ENCODE measurements around the gene TMEM205.

TMEM205 gene

GRCh38 chr19:11378319-11379189, 32.5 kb upstream of the TMEM205 start:
- no peak overlapping the region for H3K4me3 ChIP-seq (ENCODE audit: low read depth, low read length)
- no peaks in the 10 kb centered on the region for H3K27me3 ChIP-seq (ENCODE audit: control insufficient read depth, insufficient read depth, low read length)
- H3K4me1 ChIP-seq (ENCODE audit: control insufficient read depth, insufficient read depth, low read length) = peaks cover 2% of the 10 kb centered on the region
- H3K9ac ChIP-seq (ENCODE audit: low read depth, low read length) = no peak overlapping the region
- H3K36me3 ChIP-seq (ENCODE audit: control insufficient read depth, insufficient read depth, low read length) = peaks cover 4% of the 10 kb centered on the region
- H3K9me3 ChIP-seq (ENCODE audit: control insufficient read depth, insufficient read depth, low read length) = no peaks in the 10 kb centered on the region

GRCh38 chr19:11377756-11378155, 31.7 kb upstream of the TMEM205 start:
- H3K9me3 ChIP-seq (ENCODE audit: control insufficient read depth, insufficient read depth, low read length) = no peaks in the 10 kb centered on the region
- no peak overlapping the region for H3K4me3 ChIP-seq (ENCODE audit: low read depth, low read length)
- H3K36me3 ChIP-seq (ENCODE audit: control insufficient read depth, insufficient read depth, low read length) = peaks cover 4% of the 10 kb centered on the region
- no peak overlapping the region for H3K9ac ChIP-seq (ENCODE audit: low read depth, low read length)
- peaks cover 2% of the 10 kb centered on the region for H3K4me1 ChIP-seq (ENCODE audit: control insufficient read depth, insufficient read depth, low read length)
- no peaks in the 10 kb centered on the region for H3K27me3 ChIP-seq (ENCODE audit: control insufficient read depth, insufficient read depth, low read length)

DNA sequence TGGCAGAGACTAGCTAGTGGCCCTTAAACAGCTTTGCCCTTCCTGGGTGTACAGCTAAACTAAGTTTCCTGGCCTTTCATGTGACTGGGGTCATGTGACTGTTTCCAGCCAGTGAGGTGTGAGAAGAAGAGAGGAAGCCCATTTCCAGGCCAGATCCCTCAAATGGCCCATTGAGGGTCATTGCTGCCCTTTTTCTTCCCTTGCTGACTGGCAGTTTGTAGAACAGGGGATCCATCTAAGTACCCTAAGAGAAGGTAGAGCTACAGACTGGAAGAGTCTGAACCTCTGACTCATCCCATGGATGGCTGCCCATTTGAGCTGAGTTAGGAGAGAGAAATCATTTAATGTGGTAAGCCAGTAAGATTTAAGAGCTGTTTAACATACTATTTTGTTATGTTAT, 31.2 kb upstream of the TMEM205 start:
- no peaks in the 10 kb centered on the region for H3K27me3 ChIP-seq (ENCODE audit: control insufficient read depth, insufficient read depth, low read length)
- peaks cover 4% of the 10 kb centered on the region for H3K36me3 ChIP-seq (ENCODE audit: control insufficient read depth, insufficient read depth, low read length)
- no peak overlapping the region for H3K4me3 ChIP-seq (ENCODE audit: low read depth, low read length)
- H3K4me1 ChIP-seq (ENCODE audit: control insufficient read depth, insufficient read depth, low read length) = peaks cover 2% of the 10 kb centered on the region
- H3K9ac ChIP-seq (ENCODE audit: low read depth, low read length) = no peak overlapping the region
- no peaks in the 10 kb centered on the region for H3K9me3 ChIP-seq (ENCODE audit: control insufficient read depth, insufficient read depth, low read length)

DNA sequence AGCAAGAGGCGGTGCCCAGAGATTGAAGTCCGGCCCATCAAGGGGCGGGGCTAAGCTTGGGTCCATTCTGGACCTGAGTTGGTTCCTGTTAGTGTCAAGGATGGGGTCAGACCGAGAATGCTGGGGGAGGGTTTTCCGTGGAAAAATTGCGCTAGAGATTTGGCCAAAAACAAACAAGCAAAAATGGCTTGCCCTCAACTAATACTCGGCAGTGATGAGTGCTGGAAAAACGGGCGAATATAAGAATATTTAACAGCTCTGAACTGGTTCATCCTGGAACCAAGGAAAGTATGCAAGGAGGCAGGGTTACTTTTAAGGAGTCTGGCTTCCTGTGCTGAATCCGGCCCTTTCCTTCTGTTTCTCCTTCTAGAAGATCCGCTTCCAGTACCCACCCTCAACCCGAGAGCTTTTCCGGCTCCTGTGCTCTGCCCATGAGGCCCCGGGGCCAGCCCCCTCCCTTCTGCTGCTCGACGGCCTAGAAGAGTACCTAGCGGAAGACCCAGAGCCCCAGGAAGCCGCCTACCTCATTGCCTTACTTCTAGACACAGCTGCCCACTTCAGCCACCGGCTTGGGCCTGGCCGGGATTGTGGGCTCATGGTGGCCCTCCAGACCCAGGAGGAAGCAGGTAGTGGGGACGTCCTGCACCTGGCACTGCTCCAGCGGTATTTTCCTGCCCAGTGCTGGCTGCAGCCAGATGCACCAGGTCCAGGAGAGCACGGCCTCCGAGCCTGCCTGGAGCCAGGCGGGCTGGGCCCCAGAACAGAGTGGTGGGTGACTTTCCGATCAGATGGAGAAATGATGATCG, 29.3 kb upstream of the TMEM205 start:
- Histone ChIP-seq H3K4me1 (ENCODE audit: control insufficient read depth, insufficient read depth, low read length) (peaks cover 2% of the 10 kb centered on the region), H3K36me3 (ENCODE audit: control insufficient read depth, insufficient read depth, low read length) (peaks cover 6% of the 10 kb centered on the region), H3K4me3 (ENCODE audit: low read depth, low read length) (peak overlapping the region; percentile 84), H3K9me3 (ENCODE audit: control insufficient read depth, insufficient read depth, low read length) (no peaks in the 10 kb centered on the region), H3K9ac (ENCODE audit: low read depth, low read length) (peak overlapping the region; percentile 79), H3K27me3 (ENCODE audit: control insufficient read depth, insufficient read depth, low read length) (no peaks in the 10 kb centered on the region)

- peak within 1 kb of the TSS; percentile 84 for H3K4me3 ChIP-seq (ENCODE audit: low read depth, low read length)
- H3K9me3 ChIP-seq (ENCODE audit: control insufficient read depth, insufficient read depth, low read length) = no peaks in the 10 kb centered on the region
- no peaks in the 10 kb centered on the region for H3K27me3 ChIP-seq (ENCODE audit: control insufficient read depth, insufficient read depth, low read length)
- H3K9ac ChIP-seq (ENCODE audit: low read depth, low read length) = peak within 1 kb of the TSS; percentile 88
- peaks cover 2% of the 10 kb centered on the region for H3K4me1 ChIP-seq (ENCODE audit: control insufficient read depth, insufficient read depth, low read length)
- H3K36me3 ChIP-seq (ENCODE audit: control insufficient read depth, insufficient read depth, low read length) = peaks cover 6% of the 10 kb centered on the region
These were observed 28.5 kb upstream of the TMEM205 start, which contains the start of gene SWSAP1 for GRCh38 chr19:11374433-11375142. TSS of gene SWSAP1 (plus strand) at chr19:11374666. CDS start at chr19:11374681, 15 bp downstream.

DNA sequence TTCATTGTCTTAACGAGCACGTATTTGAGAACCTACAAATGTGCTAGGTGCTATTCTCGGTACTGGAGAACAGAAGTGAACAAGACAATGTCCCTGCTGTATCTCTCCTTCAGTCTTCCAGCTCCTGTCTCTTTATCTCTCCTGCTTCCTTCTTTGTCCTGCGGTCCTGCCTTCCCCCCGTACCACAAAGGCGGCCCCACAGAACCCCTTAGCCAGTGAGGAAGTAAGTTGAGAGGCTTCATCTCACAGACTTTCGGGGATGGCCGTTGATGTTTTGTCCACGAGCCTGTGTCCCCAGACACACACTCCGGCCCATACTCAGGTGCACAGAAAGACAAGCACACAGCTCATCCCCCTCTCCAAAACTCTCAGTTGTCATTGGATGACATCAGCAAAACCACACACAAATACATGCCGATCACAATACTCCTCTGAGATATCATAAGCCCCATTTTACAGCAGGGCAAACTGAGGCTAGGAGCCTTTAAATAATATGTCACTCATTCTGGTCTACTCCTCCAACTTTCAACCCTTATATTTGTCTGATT, 27.9 kb upstream of the TMEM205 start:
- Histone ChIP-seq H3K4me1 (ENCODE audit: control insufficient read depth, insufficient read depth, low read length) (peaks cover 2% of the 10 kb centered on the region), H3K9ac (ENCODE audit: low read depth, low read length) (no peak overlapping the region), H3K9me3 (ENCODE audit: control insufficient read depth, insufficient read depth, low read length) (no peaks in the 10 kb centered on the region), H3K27me3 (ENCODE audit: control insufficient read depth, insufficient read depth, low read length) (no peaks in the 10 kb centered on the region), H3K4me3 (ENCODE audit: low read depth, low read length) (peak overlapping the region; percentile 77), H3K36me3 (ENCODE audit: control insufficient read depth, insufficient read depth, low read length) (peaks cover 6% of the 10 kb centered on the region)

DNA sequence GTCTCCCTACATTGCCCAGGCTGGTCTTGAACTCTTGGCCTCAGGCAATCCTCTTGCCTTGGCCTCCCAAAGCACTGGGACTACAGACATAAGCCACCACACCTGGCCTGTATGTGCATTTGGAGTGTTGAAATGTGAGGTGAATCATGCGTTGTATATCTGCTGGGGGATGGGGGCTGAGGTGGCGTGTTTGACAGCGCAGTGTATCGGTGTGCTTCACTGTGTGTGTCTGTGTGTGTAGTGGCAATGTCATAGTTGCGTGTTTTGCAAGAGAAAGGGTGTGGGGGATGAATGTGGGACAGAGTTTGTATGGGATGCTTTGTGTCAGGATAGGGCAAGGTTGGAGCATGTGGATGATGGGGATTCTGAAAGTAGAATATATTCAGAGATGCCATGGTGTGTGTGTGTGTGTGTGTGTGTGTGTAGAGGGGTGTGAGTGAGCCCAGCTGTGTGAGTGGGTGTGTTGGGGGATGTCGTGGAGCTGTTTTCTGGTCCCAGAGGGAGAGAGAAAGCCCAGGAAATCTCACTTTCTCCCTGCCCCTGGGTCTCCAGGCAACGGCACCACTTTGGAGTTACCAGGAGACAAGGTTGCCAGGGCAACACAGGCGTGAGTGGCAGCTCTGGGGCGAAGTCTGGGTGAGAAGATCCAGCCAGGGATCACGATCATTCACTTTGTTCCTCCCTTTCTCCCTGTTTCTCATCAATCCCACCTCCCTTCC, 27.3 kb upstream of the TMEM205 start:
- Histone ChIP-seq H3K27me3 (ENCODE audit: control insufficient read depth, insufficient read depth, low read length) (no peaks in the 10 kb centered on the region), H3K9me3 (ENCODE audit: control insufficient read depth, insufficient read depth, low read length) (no peaks in the 10 kb centered on the region), H3K4me1 (ENCODE audit: control insufficient read depth, insufficient read depth, low read length) (no peaks in the 10 kb centered on the region), H3K4me3 (ENCODE audit: low read depth, low read length) (peak overlapping the region; percentile 77), H3K36me3 (ENCODE audit: control insufficient read depth, insufficient read depth, low read length) (peaks cover 6% of the 10 kb centered on the region), H3K9ac (ENCODE audit: low read depth, low read length) (no peak overlapping the region)

GRCh38 chr19:11370744-11371143, 24.7 kb upstream of the TMEM205 start:
- no peaks in the 10 kb centered on the region for H3K27me3 ChIP-seq (ENCODE audit: control insufficient read depth, insufficient read depth, low read length)
- no peak overlapping the region for H3K4me3 ChIP-seq (ENCODE audit: low read depth, low read length)
- no peaks in the 10 kb centered on the region for H3K9me3 ChIP-seq (ENCODE audit: control insufficient read depth, insufficient read depth, low read length)
- H3K36me3 ChIP-seq (ENCODE audit: control insufficient read depth, insufficient read depth, low read length) = peaks cover 4% of the 10 kb centered on the region
- H3K4me1 ChIP-seq (ENCODE audit: control insufficient read depth, insufficient read depth, low read length) = no peaks in the 10 kb centered on the region
- H3K9ac ChIP-seq (ENCODE audit: low read depth, low read length) = no peak overlapping the region

DNA sequence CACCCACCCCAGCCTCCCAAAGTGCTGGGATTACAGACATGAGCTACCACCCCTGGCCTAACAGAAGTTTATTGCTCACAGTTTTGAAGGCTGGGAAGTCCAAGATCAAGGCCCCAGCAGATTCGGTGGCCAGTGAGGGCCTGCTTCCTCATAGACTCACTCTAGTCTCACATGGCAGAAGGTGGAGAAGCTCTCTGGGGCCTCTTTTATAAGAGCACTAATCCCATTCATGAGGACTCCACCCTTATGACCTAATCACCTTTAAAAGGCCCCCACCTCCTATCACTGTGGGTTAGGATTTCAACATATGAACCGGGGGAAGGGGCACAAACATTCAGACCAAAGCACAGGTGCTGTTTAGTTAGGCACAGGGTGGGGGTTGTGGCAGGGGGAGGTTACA, 21.5 kb upstream of the TMEM205 start:
- Histone ChIP-seq H3K9ac (ENCODE audit: low read depth, low read length) (no peak overlapping the region), H3K36me3 (ENCODE audit: control insufficient read depth, insufficient read depth, low read length) (peaks cover 5% of the 10 kb centered on the region), H3K27me3 (ENCODE audit: control insufficient read depth, insufficient read depth, low read length) (no peaks in the 10 kb centered on the region), H3K4me1 (ENCODE audit: control insufficient read depth, insufficient read depth, low read length) (no peaks in the 10 kb centered on the region), H3K4me3 (ENCODE audit: low read depth, low read length) (no peak overlapping the region), H3K9me3 (ENCODE audit: control insufficient read depth, insufficient read depth, low read length) (no peaks in the 10 kb centered on the region)

- H3K4me3 ChIP-seq (ENCODE audit: low read depth, low read length) = no peak overlapping the region
- H3K36me3 ChIP-seq (ENCODE audit: control insufficient read depth, insufficient read depth, low read length) = peaks cover 3% of the 10 kb centered on the region
- H3K27me3 ChIP-seq (ENCODE audit: control insufficient read depth, insufficient read depth, low read length) = no peaks in the 10 kb centered on the region
- no peaks in the 10 kb centered on the region for H3K9me3 ChIP-seq (ENCODE audit: control insufficient read depth, insufficient read depth, low read length)
- H3K9ac ChIP-seq (ENCODE audit: low read depth, low read length) = no peak overlapping the region
- H3K4me1 ChIP-seq (ENCODE audit: control insufficient read depth, insufficient read depth, low read length) = no peaks in the 10 kb centered on the region
These were observed 19.6 kb upstream of the TMEM205 start for GRCh38 chr19:11365557-11366117.

Measured in iPS-15b (cell line).